C4-2B (cell line): Measurements from ENCODE around the gene PIMREG.

Experiments used
- CTCF ChIP-seq: fragments of 450-650 bp; conservative IDR thresholded peaks from 2 replicates; pipeline ENCODE4 v1.5.1; 2017; ENCODE audit warnings: mild to moderate bottlenecking
- ZFX ChIP-seq: fragments of 450-650 bp; IDR thresholded peaks from 2 replicates; pipeline ENCODE4 v1.6.1; 2017

- TF ChIP-seq CTCF, result no peak
- TF ChIP-seq ZFX, result no peak
These were observed 17.7 kb upstream of the PIMREG start for GRCh38 chr17:6426356-6427101.
